Uterus (tissue), 4 donors: Measurements from ENCODE around the gene FARP2. TPM values are rescaled to one million over a fixed set of nuclear protein-coding genes. Genes with fewer than 3 reads are reported as not detected.

Source experiments
- DNase-seq, 2 donors: peaks; one replicate each; pipeline ENCODE4 v3.0.0-alpha.2; 2019 to 2020
- H3K27ac ChIP-seq, 2 donors: fragments of 200-600 bp; sonication (generic); 1 replicate in 1 of 2; 2 replicates in 1 of 2; pipeline ENCODE4 v1.5.1; 2016 to 2018
- H3K27me3 ChIP-seq, 2 donors: fragments of 200-600 bp; sonication (generic); one replicate each; pipeline ENCODE4 v1.5.1; 2018 to 2019; ENCODE audit warnings: control low read depth in 1 of 2
- H3K36me3 ChIP-seq, 2 donors: fragments of 200-600 bp; sonication (generic); one replicate each; pipeline ENCODE4 v1.5.1; 2019; ENCODE audit warnings: control low read depth in 1 of 2
- H3K4me1 ChIP-seq, 2 donors: fragments of 200-600 bp; sonication (generic); one replicate each; pipeline ENCODE4 v1.5.1; 2018 to 2019; ENCODE audit warnings: control low read depth in 1 of 2
- H3K4me3 ChIP-seq, 2 donors: fragments of 200-600 bp; sonication (generic); 1 replicate in 1 of 2; 2 replicates in 1 of 2; pipeline ENCODE4 v1.5.1; 2018 to 2019; ENCODE audit warnings: mild to moderate bottlenecking in 1 of 2
- H3K9me3 ChIP-seq, 2 donors: fragments of 200-600 bp; sonication (generic); one replicate each; pipeline ENCODE4 v1.5.1; 2019; ENCODE audit warnings: control low read depth in 1 of 2
- POLR2A ChIP-seq, 2 donors: fragments of 450-650 bp; IDR thresholded peaks; one replicate each; pipeline ENCODE4 v1.6.1; 2016; ENCODE audit warnings: antibody characterized with exemption in 2 of 2, mild to moderate bottlenecking in 1 of 2, moderate library complexity in 1 of 2
- intact Hi-C: fragments of 100-400 bp; cut with DNase I; formaldehyde crosslinking; loops from one replicate; pipeline ENCODE4 v1.15.1; 2023; ENCODE audit warnings: low total_unique reads
- total RNA-seq, 4 donors: library from RNA; depleted of rRNA in 3 of 4; stranded (reverse); fragments of >200 nt in 3 of 4; gene quantifications; one replicate each; pipeline versions ENCODE4 v1.1.0 to v1.2.4, GENCODE V29; 2014 to 2023
- TF ChIP-seq, protein P1 (sequence below), 4 experiments: fragments of 200-600 bp in 2 of 4; fragments of 450-650 bp in 2 of 4; sonication (generic) in 2 of 4; IDR thresholded peaks; one replicate each; pipeline ENCODE4 v1.5.1; 2016 to 2019; ENCODE audit warnings: antibody characterized with exemption in 4 of 4, mild to moderate bottlenecking in 2 of 4, moderate library complexity in 1 of 4
- donor health status: DM: yes; HTN: yes; CAD: no.

Gene FARP2
- total RNA-seq, 4 donors from 2014 or later, result 20.0 to 92.0 (median 40.6) TPM

DNA sequence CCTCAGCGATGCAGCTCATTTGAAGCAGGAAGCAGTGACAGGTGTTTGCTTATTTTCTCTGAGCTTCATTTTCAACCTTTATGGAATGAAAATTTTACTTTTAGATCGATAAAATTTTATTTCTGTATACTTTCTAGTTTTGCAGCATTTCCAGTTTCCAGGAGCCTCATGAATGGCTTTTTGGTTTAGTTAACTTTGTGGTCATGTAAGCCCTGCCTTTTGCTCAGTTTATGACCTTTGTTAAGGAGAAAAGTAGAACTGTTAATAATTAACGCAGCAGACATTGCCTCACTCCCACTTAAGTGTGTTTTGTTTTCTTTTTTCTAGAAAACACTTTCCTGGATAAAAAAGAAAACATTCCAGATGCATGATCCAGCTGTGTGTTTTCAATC lies 4.4 kb upstream of the FARP2 start:
- intact Hi-C loops, result no loop called here
- H3K36me3 ChIP-seq, result no peaks in the 10 kb centered on the region
- H3K9me3 ChIP-seq, result no peaks in the 10 kb centered on the region
- no peaks in the 10 kb centered on the region for H3K4me1 ChIP-seq
- H3K4me3 ChIP-seq, result no peak overlapping the region
- DNase-seq, result no peak
- no peak for TF ChIP-seq POLR2A (IDR thresholded peaks at IDR 0.05)
- TF ChIP-seq, protein P1, sequence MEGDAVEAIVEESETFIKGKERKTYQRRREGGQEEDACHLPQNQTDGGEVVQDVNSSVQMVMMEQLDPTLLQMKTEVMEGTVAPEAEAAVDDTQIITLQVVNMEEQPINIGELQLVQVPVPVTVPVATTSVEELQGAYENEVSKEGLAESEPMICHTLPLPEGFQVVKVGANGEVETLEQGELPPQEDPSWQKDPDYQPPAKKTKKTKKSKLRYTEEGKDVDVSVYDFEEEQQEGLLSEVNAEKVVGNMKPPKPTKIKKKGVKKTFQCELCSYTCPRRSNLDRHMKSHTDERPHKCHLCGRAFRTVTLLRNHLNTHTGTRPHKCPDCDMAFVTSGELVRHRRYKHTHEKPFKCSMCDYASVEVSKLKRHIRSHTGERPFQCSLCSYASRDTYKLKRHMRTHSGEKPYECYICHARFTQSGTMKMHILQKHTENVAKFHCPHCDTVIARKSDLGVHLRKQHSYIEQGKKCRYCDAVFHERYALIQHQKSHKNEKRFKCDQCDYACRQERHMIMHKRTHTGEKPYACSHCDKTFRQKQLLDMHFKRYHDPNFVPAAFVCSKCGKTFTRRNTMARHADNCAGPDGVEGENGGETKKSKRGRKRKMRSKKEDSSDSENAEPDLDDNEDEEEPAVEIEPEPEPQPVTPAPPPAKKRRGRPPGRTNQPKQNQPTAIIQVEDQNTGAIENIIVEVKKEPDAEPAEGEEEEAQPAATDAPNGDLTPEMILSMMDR (IDR thresholded peaks at IDR 0.05), result no peak
- H3K27me3 ChIP-seq, result no peaks in the 10 kb centered on the region
- H3K27ac ChIP-seq, result no peak overlapping the region

DNA sequence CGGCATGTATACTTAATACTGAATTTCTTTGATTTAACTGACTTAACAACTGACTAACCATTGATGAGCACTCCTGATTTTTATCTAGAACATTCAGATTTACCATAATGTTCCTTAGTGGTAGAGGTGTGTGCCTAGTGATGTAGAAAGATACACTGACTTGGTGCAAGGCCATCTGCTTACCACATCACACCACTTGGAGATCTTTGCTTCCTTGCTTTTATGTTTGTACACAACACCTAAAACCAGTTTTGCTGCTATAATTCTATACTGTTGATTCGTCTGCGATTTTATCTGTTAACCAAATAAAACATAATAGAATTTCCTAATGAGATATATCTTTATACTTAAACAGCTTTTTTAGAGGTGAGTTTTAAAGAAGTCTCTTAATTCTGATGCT lies 3.9 kb upstream of the FARP2 start:
- DNase-seq, result no peak
- Histone ChIP-seq H3K36me3 (no peaks in the 10 kb centered on the region), H3K27ac (no peak overlapping the region), H3K27me3 (no peaks in the 10 kb centered on the region), H3K9me3 (no peaks in the 10 kb centered on the region), H3K4me3 (no peak overlapping the region), H3K4me1 (peaks cover 0 to 2% of the 10 kb centered on the region in 2 donors)
- intact Hi-C loops, result no loop called here
- TF ChIP-seq POLR2A (IDR thresholded peaks at IDR 0.05), result no peak
- TF ChIP-seq, protein P1 (IDR thresholded peaks at IDR 0.05), result no peak

DNA sequence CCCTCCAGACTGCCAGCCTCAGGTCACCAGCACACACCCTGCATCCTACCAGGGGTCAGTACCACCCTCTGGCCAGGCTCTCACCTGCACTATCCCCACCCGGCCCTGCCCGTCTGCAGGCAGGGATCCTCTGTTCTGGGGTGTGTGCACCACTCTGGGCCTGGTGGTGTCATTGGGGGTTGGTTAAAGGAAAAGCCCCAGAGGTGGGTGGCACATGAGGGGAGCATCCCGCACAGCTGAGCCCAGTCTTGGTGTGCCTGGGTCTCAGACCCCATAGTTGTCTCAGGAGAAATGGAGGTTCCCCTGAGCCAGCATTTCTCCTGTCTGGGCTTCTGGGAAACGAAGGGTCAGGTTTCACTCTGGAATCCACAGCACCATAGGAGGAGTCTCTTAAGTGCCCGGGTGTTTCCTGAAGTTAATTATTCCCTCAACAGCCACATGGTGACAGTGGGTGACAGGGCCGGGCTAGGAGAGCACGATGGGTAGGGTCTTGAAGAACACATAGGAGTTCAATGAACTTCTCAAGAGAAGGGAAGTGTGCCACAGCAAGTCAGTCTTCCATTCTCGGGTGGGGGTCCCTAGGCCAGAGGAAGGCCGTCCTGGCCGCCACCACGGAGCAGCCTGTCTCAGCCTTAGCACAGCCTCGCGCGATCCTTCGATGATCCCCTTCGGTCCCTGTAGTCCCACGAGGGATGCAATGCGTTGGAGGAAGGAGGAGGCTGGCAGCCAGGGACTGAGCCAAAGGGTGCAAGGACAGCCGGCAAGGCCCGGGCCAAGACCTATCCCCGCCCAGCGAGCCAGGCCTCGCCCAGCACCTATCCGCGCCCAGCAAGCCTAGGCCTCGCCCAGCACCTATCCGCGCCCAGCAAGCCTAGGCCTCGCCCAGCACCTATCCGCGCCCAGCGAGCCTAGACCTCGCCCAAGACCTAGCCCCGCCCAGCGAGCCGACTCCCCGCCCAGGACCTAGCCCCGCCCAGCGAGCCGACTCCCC lies 1.1 kb upstream of the FARP2 start:
- intact Hi-C loops, result loop anchor here (5.0 kb wide), 1 partner anchor 83 kb away; no protein-coding TSS in a partner anchor
- DNase-seq, result peak; percentile 82 to 87
- Histone ChIP-seq H3K36me3 (no peaks in the 10 kb centered on the region), H3K4me1 (peaks cover 0 to 6% of the 10 kb centered on the region in 2 donors), H3K9me3 (no peaks in the 10 kb centered on the region), H3K27me3 (no peaks in the 10 kb centered on the region), H3K27ac (peak overlapping the region; percentile 52 to 84), H3K4me3 (peak overlapping the region; percentile 7 to 22)
- TF ChIP-seq, protein P1 (IDR thresholded peaks at IDR 0.05), result no peak
- peak in 1 of 2 donors; percentile 29 for TF ChIP-seq POLR2A (IDR thresholded peaks at IDR 0.05)

DNA sequence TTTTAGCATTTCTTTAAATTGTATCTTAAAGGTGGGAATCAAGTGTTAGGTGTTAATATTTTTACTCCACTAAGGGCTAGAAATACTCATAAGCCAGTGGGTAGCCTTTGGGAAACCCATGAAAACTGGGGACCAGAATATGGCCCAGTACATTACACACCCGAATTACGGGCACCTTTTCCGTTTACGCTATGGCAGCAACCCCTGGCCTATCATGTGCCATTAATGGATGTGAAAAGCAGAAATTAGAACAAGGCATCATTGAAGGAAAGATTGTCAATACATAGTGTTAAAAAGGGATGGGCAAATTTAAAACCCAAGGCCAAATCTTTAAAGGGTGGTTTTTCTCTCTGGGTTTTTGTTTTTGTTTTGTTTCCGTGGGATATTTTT lies 781 bp downstream of the FARP2 start:
- TF ChIP-seq, protein P1 (IDR thresholded peaks at IDR 0.05), result no peak
- TF ChIP-seq POLR2A (IDR thresholded peaks at IDR 0.05), result no peak
- Histone ChIP-seq H3K4me1 (peaks cover 0 to 6% of the 10 kb centered on the region in 2 donors), H3K9me3 (no peaks in the 10 kb centered on the region)

DNA sequence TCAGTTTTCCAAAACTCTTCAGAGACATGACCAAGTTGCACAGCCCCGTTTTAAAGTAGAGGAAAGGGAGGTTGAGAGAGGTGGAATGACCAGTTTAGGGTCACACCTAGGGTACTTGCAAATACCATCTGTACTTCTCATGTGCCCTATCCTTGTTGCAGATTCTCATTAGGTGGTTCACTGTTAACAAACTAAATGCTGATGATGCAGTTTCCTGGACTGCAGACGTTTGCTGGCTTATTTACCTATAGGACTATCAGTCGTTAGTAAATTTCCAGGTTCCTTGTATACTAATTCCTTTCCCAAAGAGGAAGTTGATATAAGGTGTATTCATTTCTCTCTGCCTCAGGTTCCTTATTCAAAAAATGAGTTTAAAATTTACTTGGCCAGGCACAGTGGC lies 1.4 kb downstream of the FARP2 start:
- intact Hi-C loops, result loop anchor here (5.0 kb wide), 1 partner anchor 85 kb away; no protein-coding TSS in a partner anchor
- Histone ChIP-seq H3K27me3 (no peaks in the 10 kb centered on the region), H3K36me3 (no peaks in the 10 kb centered on the region), H3K27ac (no peak overlapping the region), H3K4me3 (no peak overlapping the region), H3K9me3 (no peaks in the 10 kb centered on the region), H3K4me1 (peaks cover 0 to 6% of the 10 kb centered on the region in 2 donors)
- no peak for DNase-seq
- TF ChIP-seq, protein P1 (IDR thresholded peaks at IDR 0.05), result no peak
- no peak for TF ChIP-seq POLR2A (IDR thresholded peaks at IDR 0.05)

More for the DNA sequence above, 781 bp downstream of the FARP2 start:
- intact Hi-C loops, result loop anchor here (5.0 kb wide), 1 partner anchor 85 kb away; no protein-coding TSS in a partner anchor
- H3K36me3 ChIP-seq, result no peaks in the 10 kb centered on the region
- no peaks in the 10 kb centered on the region for H3K27me3 ChIP-seq
- H3K4me3 ChIP-seq, result peak overlapping the region; percentile 59 to 99
- H3K27ac ChIP-seq, result peak overlapping the region; percentile 83 to 96
- no peak for DNase-seq
